K562 (cell line): ENCODE results near the gene TMEM204. TPM values are rescaled to one million over a fixed set of nuclear protein-coding genes. Genes with fewer than 3 reads are reported as not detected.

Source experiments
- ARID4B ChIP-seq: sonication (generic); formaldehyde crosslinking; IDR thresholded peaks from 2 replicates; pipeline ENCODE4 v1.8.0; 2022; ENCODE audit warnings: mild to moderate bottlenecking, missing genetic modification reagents
- ELK1 ChIP-seq: sonication (generic); formaldehyde crosslinking; IDR thresholded peaks from 2 replicates; pipeline ENCODE4 v1.8.1; 2022; ENCODE audit warnings: missing genetic modification reagents
- GATA2 ChIP-seq: sonication (generic); formaldehyde crosslinking; IDR thresholded peaks from 2 replicates; pipeline ENCODE4 v1.4.0; 2020; ENCODE audit warnings: mild to moderate bottlenecking, missing genetic modification reagents
- KDM4B ChIP-seq, 2 experiments: fragments of 450-650 bp in 1 of 2; sonication (generic) in 1 of 2; IDR thresholded peaks; 2 replicates each; pipeline ENCODE4 v1.6.1; 2016 to 2017; ENCODE audit warnings: borderline replicate concordance in 2 of 2, antibody characterized with exemption in 1 of 2, low read depth in 1 of 2, mild to moderate bottlenecking in 1 of 2
- MYNN ChIP-seq, 2 experiments: sonication (generic); formaldehyde crosslinking in 1 of 2; IDR thresholded peaks; 2 replicates each; pipeline versions ENCODE4 v1.5.0 to v1.6.1; 2016 to 2020; ENCODE audit warnings: antibody characterized with exemption in 1 of 2, missing genetic modification reagents in 1 of 2
- POLR2A ChIP-seq: fragments of 450-650 bp; conservative IDR thresholded peaks from 2 replicates; pipeline ENCODE4 v1.6.1; 2016
- RNF219 ChIP-seq: fragments of 250-450 bp; sonication (Bioruptor Pico); IDR thresholded peaks from 2 replicates; pipeline ENCODE4 v1.5.0; 2022; ENCODE audit warnings: mild to moderate bottlenecking
- TCF3 ChIP-seq: sonication (generic); formaldehyde crosslinking; IDR thresholded peaks from 2 replicates; pipeline ENCODE4 v1.4.0; 2020; ENCODE audit warnings: mild to moderate bottlenecking, missing genetic modification reagents
- ZBTB43 ChIP-seq: sonication (generic); formaldehyde crosslinking; IDR thresholded peaks from 2 replicates; pipeline ENCODE4 v1.8.0; 2023; ENCODE audit warnings: mild to moderate bottlenecking, missing genetic modification reagents
- polyA plus RNA-seq, 8 experiments: library from polyadenylated mRNA; depleted of rRNA in 4 of 8; stranded (reverse) in 5 of 8; unstranded in 3 of 8; fragments of >200 nt; fragmentation: Nextera tagmentation in 2 of 8; fragmentation: Illumina TruSeq in 1 of 8; extraction: Ambion mirVana in 2 of 8; extraction: Trizol in 1 of 8; gene quantifications; 2 replicates each; pipeline versions ENCODE4 v1.2.1 to v1.2.3, GENCODE V29; 2011 to 2014; ENCODE audit warnings: inconsistent platforms in 1 of 8, missing spikeins in 1 of 8
- total RNA-seq, 7 experiments: library from RNA; depleted of rRNA in 6 of 7; stranded (reverse); fragments of >200 nt in 6 of 7; fragmentation: Illumina TruSeq in 2 of 7; extraction: Trizol in 2 of 7; gene quantifications; 2 replicates each; pipeline versions ENCODE4 v1.2.1 to v1.2.3, GENCODE V29; 2011 to 2021; ENCODE audit warnings: low replicate concordance in 1 of 7
- TF ChIP-seq, protein P1 (sequence below), 3 experiments: fragments of 200-800 bp in 1 of 3; fragments of 250-450 bp in 1 of 3; fragments of 450-650 bp in 1 of 3; sonication (Bioruptor Pico) in 1 of 3; sonication (Bioruptor generic) in 1 of 3; formaldehyde crosslinking in 1 of 3; IDR thresholded peaks; 2 replicates each; pipeline versions ENCODE4 v1.6.1 to v1.8.0; 2016 to 2022; ENCODE audit warnings: mild to moderate bottlenecking in 2 of 3, missing genetic modification characterization in 2 of 3, missing compliant biosample characterization in 1 of 3, moderate library complexity in 1 of 3

Gene TMEM204
- total and polyA plus RNA-seq, 9 of the 15 experiments (the other 6 are each of a cell fraction or from before 2014, with no cell fraction given) = 0.04 to 0.18 TPM; not detected in 7

DNA sequence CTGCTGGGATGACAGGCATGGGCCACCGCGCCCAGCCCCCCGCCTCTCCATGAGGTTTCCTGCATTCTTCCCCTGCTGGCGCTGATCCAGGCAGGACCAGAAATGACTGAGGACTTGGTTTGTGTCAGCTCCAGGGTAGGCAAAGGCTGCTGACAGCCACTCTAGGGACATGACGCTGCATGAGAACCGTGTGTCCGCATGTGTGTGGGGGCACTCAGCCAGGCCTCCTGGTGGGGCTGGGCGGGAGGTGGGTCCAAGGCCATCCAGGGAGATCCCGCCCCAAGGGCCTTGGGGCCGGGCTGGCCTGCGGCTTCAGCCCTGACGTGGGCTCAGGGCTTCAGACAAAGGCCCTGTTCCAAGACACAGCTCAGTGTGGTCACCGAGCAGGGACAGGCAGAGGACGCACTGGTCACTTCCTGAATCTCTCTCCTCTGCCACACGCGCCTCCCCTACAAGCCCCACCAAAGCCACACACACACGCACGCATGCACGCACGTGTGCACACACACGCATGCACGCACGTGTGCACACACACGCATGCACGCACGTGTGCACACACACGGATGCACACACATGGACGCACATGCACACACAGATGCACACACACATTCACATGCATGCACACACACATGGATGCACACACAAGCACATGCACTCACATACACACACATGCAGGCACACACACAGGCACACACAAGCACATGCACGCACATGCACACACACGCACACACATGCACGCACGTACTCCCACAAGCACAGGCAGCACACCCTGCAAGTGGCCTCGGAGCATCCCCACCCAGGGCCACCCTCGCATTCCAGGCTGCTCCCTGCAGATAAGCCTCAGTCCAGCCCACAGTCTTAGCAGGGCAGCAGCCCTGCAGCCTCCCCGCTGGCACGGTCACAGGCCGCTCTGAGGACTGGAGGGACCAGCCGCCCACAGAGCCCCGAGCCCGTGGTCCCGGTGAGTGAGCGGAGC lies 5.3 kb upstream of the TMEM204 start (continued):
- TF ChIP-seq TCF3 (CRISPR knock-in tag) (peak; percentile 78), MYNN (IDR thresholded peaks at IDR 0.05) (peak; percentile 98), MYNN (CRISPR knock-in tag; IDR thresholded peaks at IDR 0.05) (no peak), ARID4B (CRISPR knock-in tag) (no peak), POLR2A (no peak), RNF219 (CRISPR knock-in tag) (no peak), KDM4B (IDR thresholded peaks at IDR 0.05; ENCODE audit: borderline replicate concordance in 2 of 2, low read depth in 1 of 2) (peak in 1 of 2 experiments; percentile 59; a peak in 1 of 4 replicates), GATA2 (no peak), ELK1 (CRISPR knock-in tag) (no peak), ZBTB43 (peak; percentile 100)
- TF ChIP-seq, protein P1, sequence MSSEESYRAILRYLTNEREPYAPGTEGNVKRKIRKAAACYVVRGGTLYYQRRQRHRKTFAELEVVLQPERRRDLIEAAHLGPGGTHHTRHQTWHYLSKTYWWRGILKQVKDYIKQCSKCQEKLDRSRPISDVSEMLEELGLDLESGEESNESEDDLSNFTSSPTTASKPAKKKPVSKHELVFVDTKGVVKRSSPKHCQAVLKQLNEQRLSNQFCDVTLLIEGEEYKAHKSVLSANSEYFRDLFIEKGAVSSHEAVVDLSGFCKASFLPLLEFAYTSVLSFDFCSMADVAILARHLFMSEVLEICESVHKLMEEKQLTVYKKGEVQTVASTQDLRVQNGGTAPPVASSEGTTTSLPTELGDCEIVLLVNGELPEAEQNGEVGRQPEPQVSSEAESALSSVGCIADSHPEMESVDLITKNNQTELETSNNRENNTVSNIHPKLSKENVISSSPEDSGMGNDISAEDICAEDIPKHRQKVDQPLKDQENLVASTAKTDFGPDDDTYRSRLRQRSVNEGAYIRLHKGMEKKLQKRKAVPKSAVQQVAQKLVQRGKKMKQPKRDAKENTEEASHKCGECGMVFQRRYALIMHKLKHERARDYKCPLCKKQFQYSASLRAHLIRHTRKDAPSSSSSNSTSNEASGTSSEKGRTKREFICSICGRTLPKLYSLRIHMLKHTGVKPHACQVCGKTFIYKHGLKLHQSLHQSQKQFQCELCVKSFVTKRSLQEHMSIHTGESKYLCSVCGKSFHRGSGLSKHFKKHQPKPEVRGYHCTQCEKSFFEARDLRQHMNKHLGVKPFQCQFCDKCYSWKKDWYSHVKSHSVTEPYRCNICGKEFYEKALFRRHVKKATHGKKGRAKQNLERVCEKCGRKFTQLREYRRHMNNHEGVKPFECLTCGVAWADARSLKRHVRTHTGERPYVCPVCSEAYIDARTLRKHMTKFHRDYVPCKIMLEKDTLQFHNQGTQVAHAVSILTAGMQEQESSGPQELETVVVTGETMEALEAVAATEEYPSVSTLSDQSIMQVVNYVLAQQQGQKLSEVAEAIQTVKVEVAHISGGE (CRISPR knock-in tag; IDR thresholded peaks at IDR 0.05) = 0 out of 6 replicates have a peak, but pooled peaks of 1 of the 3 experiments have one; percentile 29
